GM21528 (cell line): Measurements from ENCODE around the gene GSDMA.

ENCODE experiments used
- ATAC-seq: cut with Tn5 transposase; IDR thresholded peaks from one replicate; pipeline ENCODE4 v1.9.1; 2021; ENCODE audit warnings: mild to moderate bottlenecking, moderate library complexity; ENCODE audit not compliant: unreplicated experiment, low FRiP score

GSDMA gene

GRCh38 chr17:40018211-40019121 lies 55.7 kb downstream of the GSDMA start:
- no peak for ATAC-seq

GRCh38 chr17:40019140-40019991 lies 56.6 kb downstream of the GSDMA start:
- no peak for ATAC-seq

- ATAC-seq, result no peak
Observed at GRCh38 chr17:40020146-40020545, 57.3 kb downstream of the GSDMA start.

DNA sequence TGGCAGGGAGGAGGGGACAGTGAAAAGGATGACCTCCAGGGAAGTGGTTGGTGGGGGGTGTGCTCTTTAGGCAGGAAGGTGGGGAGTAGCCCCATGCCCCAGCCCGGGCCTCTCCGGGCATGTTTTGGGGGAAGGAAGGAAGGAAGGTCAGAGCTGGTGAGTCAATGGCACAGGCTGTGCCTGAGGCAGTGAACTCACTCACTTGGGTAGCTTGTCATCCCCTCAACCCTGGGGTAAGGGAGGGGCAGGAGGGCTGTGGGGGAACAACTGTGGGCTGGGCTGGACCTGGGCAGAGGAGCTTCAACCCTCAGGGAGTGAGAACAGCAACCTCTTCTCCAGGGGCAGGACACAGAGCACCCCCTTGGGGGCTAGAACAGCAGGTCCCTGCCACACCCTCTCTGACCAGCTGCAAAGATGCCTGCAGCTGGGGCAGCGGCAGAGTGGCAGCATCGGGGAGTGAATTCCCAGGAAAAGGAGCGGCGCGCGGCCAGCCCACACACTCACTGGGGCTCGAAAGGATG lies 58.7 kb downstream of the GSDMA start:
- no peak for ATAC-seq

DNA sequence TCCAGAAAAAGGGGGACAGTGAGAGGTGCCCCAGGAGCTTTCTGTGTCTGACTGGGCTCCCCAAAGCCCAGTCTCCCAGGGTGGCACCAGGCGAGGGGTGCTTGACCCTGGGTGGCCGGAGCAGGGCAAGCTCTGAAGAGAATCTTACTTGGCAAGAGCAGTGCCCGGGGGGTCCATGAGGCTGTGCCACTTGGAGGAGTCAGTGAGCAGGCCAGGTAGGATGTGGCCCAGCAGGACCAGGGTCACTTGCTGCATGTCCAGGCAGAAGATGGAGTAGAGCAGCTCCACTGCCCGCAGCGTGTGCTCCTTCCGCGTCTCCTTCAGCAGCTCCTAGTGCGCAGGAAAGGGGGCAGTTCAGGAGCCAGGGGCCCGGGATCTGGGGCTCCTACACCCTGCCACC lies 59.7 kb downstream of the GSDMA start:
- ATAC-seq, result no peak

DNA sequence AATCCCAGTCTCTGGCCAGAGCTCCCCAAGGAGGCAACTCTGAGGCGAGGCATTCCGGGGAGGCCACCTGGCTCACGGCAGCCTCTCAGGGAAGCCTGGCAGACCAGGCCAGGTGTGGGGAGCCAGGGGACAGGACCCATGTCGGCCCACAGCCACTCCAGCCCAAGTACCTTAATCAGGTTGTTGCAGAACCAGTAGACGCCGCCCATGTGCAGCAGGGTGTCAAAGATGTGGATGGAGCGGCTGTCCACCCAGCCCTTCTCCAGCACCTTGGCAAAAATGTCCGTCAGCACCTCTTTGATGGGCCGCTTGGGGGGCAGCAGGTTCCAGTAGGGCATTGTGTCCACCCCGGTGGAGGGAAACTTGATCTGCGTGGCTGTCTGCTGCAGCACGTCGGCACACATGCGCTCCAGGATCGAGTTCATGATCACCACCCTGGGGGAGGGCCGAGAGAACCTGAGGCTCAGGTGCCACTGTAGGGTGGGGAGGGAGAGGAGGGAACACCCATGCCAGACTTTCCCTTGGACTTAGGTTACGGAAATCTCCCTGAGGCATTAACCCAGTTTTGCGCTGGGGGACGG lies 60.2 kb downstream of the GSDMA start:
- no peak for ATAC-seq

DNA sequence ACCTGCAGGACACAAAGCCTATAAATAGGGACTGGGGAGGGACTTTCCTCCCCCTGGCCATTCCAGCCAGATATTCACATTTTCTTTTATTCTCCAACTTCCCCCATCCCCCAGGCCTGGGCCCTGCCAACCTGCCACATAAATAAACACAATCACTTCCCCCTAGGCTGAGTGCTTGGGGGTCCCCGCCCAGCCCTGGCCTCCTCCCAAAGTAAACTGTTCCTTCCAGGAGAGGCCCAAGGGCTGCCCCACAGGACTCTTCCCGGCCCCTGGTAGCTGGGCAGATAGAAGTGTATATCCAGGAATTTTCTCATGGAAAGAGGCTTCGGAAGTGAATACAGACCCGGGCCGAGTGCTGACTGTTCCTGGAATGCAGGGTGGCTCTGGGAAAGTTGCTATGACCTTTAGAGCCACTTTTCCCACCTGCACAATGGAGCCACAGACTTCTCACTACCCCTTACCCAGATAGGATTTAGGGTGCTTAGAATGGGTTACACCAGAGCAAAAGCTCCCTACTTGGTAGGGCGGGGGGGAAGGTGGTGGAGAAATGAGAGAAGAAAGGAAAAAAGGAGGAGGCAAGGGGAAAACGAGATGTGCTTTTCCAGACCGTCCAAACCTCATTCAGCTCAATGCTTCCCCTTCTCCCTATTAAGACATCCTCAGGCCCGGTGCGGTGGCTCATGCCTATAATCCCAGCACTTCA lies 60.9 kb downstream of the GSDMA start:
- no peak for ATAC-seq

DNA sequence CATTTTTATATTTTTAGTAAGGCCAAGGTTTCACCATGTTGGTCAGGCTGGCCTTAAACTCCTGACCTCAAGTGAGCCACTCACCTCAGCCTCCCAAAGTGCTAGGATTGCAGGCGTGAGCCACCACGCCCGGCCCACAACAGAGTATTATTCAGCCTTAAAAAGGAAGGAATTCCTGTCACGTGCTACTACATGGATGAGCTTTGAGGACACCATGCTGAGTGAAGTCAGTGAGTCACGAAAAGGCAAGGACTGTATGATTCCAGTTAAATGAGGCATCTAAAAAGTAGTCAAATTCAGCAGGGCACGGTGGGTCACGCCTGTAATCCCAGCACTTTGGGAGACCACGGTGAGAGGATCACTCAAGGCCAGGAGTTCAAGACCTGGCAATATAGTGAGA lies 62.1 kb downstream of the GSDMA start:
- ATAC-seq, result no peak

DNA sequence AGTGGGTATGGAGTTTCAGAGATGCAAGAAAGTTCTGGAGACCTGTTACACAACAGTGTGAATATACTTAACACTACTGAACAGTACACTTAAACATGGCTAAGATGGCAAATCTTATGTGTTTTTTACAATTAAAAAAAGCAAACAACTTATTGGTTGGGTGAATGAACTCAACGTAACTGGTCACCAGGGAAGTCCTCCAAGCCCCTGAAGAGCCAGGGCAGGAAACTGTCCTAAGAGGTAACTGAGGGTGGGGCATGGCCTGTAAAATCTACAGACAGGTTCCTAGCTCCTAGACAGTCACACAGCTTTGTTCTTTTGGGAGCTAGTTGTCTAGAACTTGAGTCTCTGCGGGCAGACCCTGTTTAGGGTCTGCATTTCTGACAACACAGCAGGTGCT lies 62.8 kb downstream of the GSDMA start:
- no peak for ATAC-seq

DNA sequence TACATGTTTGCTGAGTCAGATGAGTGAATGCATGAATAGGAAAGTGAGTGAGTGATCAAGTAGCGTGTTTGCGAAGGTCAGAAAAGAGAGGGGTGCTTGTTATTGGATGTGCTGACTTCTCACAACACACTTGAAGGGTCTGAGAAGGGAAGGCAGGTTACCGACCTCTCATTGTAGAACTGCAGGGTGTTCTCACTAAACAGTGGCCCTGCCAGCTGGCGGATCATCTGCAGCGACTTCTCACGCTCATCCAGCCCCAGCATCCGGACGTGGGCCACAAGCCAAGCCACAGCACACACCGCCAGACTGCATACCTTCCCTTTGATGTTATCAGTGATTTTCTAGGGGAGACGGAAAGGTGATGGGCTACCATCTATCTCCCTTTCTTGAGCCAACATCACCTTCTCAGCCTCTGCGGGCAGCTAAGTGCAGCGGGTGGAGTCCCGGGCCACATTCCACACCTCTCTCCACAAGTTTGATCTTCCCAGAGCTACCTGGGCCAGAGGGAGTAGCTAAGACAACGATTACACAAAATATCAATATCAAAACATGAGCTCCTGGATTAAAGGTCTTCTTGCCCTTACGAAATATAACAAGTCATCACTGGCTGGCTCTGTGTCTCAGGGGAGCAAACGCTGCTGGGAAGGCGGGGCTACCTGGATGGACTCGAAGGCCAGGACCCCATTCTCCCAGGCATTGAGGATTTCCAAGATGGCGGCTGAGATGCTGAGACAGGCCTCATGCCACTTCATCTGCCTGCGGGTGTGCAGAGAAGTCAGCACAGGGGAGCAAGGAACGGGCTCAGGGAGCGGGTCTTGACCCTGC lies 63.4 kb downstream of the GSDMA start:
- no peak for ATAC-seq

DNA sequence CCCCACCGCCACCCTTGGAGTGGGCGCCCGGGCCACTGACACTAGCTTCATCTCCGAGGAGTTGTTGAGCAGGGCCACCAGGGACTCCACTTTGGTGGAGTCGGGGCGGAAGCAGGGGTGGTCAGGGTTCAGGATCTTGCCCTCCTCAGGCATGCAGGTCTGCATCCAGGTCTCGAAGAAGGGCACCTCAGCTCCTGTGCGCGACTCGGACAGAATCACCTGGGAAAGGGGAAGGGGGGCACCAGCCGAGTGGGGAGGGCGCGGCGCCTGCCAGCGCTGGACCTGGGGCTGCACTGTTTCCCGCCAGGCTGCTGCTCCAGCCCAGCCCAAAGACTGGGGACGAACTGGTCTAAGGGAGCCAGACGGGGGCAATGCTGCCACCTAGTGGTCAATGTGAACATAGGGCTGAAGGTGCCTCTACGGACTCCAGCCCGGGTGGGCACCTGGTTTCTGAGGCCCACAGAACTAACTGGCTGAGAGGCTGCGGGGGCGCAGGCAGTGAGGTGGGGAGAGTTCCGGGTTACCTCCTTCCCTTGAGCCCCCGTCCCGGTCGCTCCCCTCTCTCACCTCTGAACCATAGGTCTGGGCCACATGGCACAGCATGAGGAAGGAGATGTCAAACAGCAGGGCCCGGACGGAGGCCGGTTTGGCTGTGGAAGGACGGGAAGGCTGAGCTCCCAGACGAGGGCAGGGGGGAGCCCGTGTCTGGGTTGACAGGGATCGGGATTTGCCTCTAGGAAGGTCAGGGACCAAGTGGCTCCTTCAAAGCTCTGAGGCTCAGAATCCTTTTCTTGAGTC lies 64.2 kb downstream of the GSDMA start:
- no peak for ATAC-seq
